Stimulated activated CD8-positive, alpha-beta memory T cell treated with anti-CD3 and anti-CD28 coated beads, Interleukin-7, amount 100 ng/mL, for 1 hour (primary cell): ENCODE results near the gene MYO10.
"Not testable (repeated sequence)": the region's sequence is repeated elsewhere in the genome, so short reads cannot be mapped to it uniquely, and the experiment has no call there.

Source experiments
- DNase-seq, 2 donors: peaks; one replicate each; pipeline ENCODE4 v3.0.0-alpha.2; 2020; ENCODE audit warnings: low read depth in 2 of 2

MYO10 gene

DNA sequence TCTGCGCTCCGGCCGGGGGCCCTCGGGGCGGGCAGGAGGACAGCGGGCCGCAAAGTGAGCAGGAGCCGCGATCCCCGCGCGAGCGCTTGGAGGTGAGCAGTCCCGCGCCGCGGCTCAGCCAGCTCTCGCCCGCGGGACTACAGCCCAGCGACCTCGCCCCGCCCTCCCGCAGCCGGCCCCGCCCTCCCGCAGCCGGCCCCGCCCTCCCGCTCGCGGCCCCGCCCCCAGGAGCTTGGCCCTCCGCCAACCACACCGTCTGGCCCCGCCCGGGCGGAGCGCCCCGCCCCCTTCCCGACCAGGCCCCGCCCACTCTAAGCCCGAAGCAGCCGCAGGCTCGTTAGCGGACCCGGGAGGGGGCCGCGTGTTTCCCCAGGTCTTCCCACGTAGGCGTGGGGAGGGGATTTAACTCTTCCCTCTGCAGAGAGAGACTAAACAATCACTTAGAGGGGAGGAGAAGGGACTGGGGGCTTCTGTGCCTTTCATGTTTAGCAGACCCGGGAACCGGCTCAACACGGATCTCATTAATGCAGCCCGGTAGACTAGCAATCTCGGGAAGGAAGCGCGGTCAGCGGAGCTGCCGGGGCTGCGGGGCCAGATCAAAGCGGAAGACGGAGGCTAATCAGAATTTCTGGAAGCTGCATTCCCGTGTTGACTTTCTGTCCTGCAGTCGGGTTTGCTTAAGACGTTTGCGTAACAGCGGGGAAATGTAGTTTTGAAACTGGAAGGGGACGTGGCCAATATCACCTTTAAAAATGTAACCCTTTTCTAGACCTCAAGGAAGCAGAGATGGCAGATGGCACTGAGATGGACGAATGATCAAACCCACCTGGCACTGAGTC lies at the start of gene MYO10:
Gene MYO10 (minus strand): TSS at position 139 of the 839 bp plus-strand sequence. CDS start 480 bp downstream, outside the sequence.
- DNase-seq = no peak

DNA sequence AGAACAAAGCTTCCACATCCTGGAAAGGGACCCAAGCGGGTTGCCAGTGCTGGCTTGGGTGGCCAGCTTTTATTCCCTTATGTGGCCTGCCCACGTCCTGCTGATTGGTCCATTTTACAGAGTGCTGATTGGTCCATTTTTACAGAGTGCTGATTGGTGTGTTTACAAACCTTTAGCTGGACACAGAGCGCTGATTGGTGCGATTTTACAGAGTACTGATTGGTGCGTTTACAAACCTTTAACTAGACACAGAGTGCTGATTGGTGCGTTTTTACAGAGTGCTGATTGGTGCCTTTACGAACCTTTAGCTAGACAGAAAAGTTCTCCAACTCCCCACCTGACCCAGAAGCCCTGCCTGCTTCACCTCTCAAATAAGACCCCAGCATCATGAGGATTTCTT lies 49.2 kb upstream of the MYO10 start:
- DNase-seq = not testable (repeated sequence)

DNA sequence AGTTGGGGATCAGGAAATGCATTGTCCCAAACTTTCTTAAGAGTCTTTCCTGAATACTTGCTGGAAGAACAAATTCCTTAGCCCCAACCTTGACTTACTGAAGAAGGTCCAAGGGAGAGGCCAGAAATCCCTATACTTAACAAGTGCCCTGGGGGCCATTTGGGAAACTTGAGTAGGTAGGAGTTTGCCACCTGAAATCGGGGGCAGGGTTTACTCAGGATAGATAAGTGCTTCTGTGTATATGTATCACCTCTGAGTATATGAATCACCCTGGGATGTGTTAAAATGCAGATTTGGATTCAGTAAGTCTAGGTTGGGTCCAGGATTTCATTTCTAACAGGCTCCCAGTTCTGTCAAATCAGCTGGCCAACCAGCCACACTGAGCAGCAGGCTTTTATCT lies 47.9 kb upstream of the MYO10 start:
- no peak for DNase-seq

DNA sequence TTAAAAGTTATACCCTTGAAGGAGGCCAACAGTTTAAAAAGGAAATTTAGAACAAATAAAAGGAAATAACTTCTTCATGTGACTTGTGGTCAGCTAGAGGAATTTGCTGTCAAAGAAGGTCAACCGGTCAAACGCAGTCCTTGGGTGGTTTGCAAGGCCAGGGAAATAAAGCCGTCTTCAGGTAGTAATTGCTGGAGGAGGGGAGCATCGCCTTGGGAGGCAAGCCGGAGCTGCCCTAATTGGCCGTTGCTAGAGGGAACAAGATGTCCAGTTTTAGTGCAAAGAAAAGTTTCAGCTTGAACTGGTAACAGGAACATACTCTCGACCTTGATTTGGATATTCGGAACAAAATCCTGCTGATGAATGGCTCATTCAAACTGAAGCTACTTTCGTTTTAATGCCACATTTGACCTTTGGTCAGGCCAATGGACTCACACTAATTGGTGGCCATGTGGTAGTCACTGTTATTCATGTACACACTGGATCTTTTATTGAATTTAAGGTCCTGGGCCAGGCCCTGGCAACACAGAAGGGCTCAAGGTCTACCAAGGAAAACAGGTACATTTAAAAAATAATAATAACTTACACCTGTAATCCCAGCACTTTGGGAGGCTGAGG lies 47.0 kb upstream of the MYO10 start:
- DNase-seq = no peak

DNA sequence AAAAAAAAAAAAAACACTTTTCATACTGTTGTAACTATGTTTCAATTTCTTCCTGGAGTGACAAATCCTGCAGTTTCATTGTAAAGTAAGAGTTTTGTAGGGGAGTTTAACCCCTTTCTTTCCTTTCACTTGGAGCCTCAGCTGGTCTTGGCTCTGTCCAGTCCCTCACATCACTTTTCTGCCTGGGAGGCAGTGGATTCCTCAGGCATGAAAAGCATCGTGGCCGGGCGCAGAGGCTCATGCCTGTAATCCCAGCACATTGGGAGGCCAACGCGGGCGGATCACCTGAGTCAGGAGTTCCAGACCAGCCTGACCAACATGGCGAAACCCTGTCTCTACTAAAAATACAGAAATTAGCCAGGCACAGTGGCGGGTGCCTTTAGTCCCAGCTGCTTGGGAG lies 45.6 kb upstream of the MYO10 start:
- no peak for DNase-seq

DNA sequence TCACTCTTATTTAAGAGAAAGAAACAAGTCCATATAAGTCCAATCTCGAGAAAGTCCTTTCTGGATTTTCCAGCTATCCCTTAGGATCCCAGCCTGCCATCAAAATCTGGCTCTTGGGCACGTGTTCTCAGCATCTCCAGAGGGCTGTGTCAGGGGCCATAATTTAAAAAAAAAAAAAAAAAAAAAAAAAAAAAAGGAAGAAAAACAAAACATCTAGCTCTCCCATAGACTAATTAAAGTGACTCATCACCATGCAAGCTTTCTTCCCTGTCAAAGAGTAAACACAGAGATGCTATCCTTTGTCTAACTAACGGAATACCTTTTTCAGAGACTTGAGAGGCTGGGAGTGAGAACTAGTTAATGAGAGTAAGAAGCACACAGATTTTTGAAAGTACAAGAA lies 44.9 kb upstream of the MYO10 start:
- DNase-seq = no peak

DNA sequence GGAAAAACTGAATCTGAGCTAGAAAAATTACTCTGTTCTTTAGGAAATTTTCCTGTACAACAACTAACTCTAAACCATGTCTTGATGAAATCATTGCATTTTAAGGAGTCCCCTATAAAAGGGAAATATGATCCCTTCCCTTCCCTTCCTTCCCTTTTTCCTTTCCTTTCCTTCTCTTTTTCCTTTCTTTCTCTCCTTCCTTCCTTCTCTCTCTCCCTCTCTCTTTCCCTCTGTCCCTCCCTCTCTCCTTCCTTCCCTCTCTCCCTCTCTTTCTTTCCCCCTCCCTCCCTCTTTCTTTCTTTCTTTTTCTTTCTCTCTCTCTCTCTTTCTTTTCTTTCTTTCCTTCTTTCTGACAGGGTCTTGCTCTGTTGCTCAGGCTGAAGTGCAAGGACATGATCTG lies 42.2 kb upstream of the MYO10 start:
- DNase-seq = no peak

DNA sequence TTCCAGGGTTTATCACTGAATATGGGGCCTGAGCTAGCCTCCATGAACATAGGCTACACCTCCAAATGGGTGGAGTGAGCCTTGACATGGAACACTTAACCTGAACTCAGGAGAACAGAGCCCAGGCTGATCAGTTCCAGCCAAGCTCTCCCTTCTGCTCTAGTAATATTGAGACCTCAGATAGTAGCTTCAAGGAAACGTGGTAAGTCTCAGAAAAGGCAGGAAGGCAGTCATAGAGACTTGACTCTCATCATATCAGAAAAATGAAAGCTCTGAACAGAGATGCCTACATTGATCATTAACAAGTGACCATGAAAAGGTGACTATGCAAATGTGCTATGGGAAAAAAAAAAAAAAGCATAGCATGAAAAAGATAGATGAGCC lies 40.5 kb upstream of the MYO10 start:
- no peak for DNase-seq

DNA sequence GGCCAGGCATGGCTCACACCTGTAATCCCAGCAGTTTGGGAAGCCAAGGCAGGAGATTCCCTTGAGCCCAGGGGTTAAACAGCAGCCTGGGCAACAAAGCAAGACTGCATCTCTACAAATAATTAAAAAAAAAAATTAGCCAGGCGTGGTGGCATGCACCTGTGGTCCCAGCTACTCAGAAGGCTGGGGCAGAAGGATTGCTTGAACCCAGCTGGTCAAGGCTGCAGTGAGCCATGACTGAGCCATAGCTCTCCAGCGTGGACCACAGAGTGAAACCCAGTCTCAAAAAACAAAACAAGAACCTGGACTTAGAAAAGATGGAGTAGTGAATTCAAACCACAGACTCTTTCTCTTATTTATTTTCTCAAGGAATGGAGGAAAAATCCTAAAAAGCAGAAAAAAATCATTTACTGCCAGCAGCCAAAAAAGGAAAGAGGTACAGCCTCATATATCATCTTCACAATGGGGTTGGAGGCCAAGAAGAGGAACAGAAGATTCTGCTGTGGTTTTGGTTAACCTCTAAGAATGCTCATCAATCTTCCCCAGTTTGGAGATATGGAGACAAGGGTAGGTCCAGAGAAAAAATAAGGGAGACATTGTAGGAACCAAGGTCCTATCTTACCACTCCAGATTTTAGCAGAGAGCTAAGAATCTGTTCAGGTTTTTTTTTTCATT lies 40.0 kb upstream of the MYO10 start:
- DNase-seq = no peak

DNA sequence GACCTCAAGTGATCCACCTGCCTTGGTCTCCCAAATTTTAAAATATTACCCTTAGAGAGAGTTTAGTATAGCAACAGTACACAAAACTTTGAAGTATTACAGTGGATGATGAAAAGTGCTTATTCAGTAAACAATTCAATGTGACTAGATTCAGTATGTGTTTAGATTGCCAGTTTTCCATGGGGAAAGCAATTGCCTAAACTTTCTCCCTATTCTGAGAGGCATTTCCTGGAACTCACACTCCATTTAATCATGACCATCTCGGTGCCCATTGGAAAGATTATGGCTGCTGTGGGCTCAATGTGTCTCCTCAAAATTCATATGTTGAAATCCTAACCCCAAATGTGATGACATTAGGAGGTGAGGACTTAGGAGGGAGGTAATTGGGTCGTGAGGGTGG lies 38.9 kb upstream of the MYO10 start:
- DNase-seq = no peak

DNA sequence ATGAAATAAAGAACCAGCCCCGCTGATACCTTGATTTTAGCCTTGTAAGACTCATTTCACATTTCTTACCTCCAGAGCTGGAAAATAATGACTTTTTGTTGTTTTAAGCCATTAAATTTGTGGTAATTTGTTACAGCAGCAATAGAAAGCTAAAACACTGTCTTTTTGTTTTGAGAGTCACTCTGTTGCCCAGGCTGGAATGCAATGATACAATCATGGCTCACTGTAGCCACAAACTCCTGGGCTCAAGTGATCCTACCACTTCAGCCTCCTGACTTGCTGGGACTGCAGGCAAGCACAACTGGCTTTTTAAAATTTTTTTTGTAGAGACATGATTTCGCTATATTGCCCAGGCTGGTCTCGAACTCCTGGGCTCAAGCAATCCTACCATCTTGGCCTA lies 34.7 kb upstream of the MYO10 start:
- no peak for DNase-seq

DNA sequence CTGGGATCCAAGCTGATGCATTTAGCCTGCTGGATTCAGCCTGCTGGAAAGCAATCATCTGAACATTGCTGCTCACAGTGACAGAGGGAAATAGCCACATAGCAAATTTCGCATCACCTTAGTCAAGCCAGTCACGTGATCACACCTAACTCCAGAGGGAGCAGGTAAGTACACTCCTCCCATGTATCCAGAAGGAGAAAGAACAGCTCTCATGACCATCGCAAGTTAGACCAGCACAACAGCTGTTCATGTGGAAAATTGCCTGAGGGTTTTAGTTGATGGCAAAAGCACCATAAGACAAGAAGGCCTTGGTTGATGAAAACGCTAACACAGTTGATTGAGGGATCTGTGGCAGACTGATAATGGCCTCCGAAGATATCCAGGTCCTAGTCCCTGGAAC lies 34.2 kb upstream of the MYO10 start:
- DNase-seq = no peak

DNA sequence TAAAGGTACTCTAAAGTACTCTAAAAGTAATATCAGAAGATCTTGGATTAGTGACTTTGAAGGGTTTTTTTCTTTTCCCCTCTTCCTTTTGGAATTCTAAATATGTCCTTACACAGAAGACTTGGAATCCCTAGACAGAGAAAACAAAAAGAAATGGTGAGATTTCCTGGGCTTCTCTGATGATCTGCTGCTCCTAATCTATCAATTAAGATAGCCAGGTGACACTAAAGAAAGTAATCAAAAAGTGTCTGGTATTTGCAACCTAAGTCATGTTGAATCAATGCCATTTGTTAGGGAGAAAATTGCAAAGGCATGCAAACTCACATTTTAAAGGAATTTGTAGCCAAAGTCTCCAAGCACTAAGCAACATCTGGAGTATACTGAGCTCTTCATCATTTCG lies 29.5 kb upstream of the MYO10 start:
- no peak for DNase-seq

DNA sequence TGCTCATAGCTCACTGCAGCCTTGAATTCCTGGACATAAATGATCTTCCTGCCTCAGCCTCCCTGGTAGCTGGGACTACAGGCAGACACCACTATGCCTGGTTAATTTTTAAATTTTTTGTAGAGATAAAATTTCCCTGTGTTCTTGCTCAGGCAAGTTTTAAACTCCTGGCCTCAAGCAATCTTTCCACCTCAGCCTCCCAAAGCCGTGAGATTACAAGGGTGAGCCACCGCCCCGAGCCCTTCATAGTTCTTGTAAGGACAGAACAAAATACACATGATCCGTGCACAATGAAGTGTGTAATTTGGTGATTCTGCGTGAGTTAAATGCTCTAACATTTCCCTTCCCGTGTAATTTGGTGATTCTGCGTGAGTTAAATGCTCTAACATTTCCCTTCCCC lies 27.7 kb upstream of the MYO10 start:
- no peak for DNase-seq

DNA sequence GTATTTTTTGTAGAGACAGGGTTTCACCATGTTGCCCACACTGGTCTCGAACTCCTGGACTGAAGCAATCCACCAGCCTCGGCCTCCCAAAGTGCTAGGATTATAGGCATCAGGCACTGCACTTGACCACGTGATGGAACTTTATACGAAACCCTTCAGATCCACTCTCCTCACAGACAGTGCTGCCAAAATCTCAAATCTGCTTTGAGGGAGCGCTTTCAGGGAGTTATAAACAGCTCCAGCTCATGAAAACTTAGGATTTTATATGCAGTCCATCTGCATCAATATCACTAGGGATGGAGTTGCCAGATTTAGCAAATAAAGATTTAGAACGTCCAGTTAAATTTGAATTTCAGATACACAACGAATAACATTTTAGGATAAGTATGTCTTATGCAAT lies 25.0 kb upstream of the MYO10 start:
- DNase-seq = no peak

DNA sequence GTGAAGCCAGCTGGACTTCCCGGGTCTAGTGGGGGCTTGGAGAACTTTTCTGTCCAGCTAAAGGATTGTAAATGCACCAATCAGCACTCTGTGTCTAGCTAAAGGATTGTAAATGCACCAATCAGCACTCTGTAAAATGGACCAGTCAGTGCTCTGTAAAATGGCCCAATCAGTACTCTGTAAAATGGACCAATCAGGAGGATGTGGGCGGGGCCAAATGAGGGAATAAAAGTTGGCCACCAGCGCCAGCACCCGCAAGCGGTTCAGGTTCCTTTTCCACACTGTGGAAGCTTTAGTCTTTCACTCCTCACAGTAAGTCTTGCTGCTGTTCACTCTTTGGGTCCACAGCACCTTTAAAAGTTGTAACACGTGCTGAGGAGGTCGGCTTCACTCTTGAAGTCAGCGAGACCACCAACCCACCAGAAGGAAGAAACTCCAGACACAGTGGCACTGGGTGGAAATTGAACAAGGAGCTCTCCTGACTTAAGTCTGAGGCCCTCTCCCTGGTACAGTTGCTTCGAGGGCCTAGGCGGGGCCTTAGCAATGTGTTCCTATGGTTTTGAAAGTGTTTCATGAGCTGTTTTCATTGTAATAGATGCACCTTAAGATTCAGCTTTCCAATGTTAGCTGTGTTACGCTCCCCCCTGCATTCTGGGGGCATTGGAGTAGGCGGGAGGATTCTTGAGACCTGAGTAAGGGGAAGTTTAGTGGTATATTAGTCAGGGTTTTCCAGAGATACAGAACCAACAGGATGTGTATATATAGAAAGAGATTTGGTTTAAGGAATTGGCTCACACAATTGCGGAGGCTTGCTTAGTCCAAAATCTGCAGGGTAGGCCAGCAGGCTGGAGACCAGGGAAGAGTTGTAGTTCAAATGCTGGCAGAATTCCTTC lies 21.5 kb upstream of the MYO10 start:
- DNase-seq = no peak

DNA sequence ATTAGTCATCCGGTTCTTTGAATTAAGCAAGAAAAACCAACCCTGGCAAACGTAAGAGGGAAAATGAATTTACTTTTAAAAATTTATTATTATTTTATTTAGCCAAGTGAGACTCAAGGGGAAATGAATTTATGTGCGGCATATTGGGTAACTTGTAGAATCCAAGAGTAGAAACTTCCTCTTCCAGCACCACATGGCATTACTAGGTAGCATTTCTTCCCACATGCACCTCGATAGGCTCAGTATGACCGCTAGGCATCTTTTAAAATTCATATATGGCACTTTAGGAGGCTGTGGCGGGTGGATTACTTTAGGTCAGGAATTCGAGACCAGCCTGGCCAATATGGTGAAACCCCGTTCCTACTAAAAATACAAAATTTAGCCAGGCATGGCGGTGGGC lies 17.6 kb upstream of the MYO10 start:
- DNase-seq = no peak

DNA sequence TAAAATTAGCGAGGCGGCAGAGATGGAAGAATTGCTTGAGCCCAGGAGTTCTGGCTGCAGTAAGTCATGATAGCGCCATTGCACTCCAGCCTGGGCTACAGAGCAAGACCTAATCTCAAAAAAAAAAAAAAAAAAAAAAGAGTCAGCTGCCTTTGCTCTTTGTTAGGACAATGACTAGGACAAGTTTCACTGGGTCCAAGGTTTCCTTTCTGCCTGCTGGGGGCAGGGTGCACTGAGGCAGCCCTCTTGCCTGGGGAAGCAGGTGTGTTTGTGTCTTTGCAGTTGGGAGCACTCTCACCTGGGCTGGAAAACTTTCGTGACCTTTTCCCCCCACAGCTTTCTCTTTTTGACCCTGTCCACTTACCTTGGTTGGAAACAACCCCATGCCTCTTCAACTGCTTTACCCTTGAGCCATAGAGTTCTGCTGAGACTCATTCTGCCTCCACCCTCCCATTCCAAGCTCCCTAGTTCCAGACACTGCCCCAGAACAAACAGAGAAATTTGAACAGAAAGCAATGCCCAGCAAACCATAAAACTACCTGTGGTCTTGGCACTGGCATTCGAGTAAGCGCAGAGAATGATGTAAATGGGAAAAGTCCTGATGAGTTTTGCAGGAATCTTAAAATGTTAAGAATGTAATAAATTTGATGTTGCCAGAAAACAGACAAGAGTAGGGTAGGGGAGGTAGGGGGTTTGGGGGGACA lies 17.0 kb upstream of the MYO10 start:
- DNase-seq = no peak

DNA sequence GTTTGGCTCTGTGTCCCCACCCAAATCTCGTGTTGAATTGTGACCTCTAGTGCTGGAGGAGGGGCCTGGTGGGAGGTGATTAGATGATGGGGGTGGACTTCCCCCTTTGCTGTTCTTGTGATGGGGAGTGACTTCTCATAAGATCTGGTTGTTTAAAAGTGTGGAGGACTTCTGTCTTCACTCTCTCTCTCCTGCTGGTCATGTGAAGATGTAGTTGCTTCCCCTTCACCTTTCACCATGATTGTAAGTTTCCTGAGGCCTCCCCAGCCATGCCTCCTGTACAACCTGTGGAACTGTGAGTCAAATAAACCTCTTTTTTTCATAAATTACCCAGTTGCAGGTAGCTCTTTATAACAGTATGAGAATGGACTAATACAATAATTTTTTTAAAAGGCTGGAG lies 10.6 kb upstream of the MYO10 start:
- no peak for DNase-seq

DNA sequence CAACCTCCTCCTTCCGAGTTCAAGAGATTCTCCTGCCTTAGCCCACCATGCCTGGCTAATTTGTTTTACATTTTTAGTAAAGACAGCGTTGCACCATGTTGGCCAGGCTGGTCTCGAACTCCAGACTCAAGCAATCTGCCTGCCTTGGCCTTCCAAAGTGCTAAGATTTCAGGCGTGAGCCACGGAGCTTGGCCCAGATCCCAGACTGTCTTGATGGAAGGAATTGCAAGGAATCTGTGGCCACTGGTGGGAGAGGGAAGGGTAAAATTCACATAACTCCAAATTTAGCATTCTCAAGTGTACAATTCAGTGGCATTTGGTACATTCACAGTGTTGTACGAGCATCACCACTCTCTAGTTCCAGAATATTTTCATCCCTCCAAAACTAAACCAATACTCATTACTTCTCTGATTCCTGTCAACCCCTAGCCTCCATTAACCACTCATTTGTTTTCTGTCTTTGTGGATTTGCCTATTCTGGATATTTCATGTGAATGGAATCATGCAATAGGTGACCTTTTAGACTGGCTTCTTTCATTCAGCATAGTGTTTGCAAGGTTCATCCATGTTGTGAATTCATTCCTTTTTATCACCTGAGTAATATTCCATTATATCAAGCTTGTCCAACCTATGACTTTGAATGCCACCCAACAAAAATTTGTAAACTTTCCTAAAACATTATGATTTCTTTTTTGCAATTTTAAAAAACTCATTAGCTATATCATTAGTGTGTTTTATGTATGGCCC lies 8.9 kb upstream of the MYO10 start:
- DNase-seq = no peak
